GM12892 (cell line): ENCODE data around the gene SOS2.

ENCODE experiments used
- POLR2A ChIP-seq: IDR thresholded peaks from 2 replicates; pipeline ENCODE4 v1.6.1; 2011; ENCODE audit warnings: low read depth, low read length, control low read depth
- POLR2AphosphoS5 ChIP-seq: IDR thresholded peaks from 2 replicates; pipeline ENCODE4 v1.6.1; 2011; ENCODE audit warnings: low read depth, low read length, control low read depth
- TAF1 ChIP-seq: IDR thresholded peaks from 2 replicates; pipeline ENCODE4 v1.6.1; 2011; ENCODE audit warnings: low read depth, mild to moderate bottlenecking, control low read depth, low read length, borderline replicate concordance

DNA sequence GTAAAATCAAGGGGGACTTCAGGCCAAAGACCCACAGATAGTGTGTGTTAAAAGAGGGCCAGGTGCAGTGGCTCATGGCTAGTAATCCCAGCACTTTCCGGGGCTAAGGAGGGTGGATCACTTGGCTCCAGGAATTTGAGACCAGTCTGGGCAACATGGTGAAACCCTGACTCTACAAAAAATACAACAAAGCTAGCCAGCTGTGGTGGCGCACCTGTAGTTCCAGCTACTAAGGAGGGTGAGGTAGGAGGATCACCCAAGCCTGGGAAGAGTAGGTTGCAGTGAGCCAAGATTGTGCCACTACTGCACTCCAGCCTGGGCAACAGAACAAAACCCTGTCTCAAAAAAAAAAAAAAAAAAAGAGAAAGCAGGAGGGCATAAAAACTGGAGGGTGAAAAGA lies 123.5 kb downstream of the SOS2 start:
- TF ChIP-seq POLR2A (no peak), TAF1 (no peak), POLR2AphosphoS5 (no peak)
